Activated CD4-positive, alpha-beta T cell treated with anti-CD3 and anti-CD28 coated beads for 1 hour (primary cell): Measurements from ENCODE around the gene SLC6A1.

Source experiments
- DNase-seq: peaks from one replicate; pipeline ENCODE4 v3.0.0-alpha.2; 2020

SLC6A1 gene

GRCh38 chr3:10996345-10997013 is 3.9 kb downstream of the SLC6A1 start:
- no peak for DNase-seq

DNA sequence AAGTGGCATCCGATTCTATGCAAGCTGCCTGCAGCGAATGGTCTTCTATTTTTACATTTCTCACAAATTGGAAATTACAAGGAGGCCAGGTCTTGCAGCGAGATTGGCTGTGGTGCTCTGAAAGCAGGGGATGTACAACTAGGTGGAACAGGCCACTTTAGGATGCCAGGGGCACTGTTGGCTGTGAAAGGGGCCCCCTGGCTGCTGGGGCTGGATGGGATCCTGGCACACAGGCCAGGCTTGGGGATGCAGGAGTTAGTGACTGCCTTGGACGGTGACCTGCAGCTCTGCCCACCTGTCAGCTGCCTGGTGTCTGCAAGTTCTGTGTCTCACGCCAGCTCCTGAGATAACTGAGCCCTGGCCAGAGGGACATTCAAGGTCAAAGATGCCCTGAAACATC is 4.6 kb downstream of the SLC6A1 start:
- no peak for DNase-seq

- no peak for DNase-seq
Measured at GRCh38 chr3:10998542-10998941, 6.0 kb downstream of the SLC6A1 start.

GRCh38 chr3:10999221-11000107 is 6.9 kb downstream of the SLC6A1 start:
- no peak for DNase-seq

DNA sequence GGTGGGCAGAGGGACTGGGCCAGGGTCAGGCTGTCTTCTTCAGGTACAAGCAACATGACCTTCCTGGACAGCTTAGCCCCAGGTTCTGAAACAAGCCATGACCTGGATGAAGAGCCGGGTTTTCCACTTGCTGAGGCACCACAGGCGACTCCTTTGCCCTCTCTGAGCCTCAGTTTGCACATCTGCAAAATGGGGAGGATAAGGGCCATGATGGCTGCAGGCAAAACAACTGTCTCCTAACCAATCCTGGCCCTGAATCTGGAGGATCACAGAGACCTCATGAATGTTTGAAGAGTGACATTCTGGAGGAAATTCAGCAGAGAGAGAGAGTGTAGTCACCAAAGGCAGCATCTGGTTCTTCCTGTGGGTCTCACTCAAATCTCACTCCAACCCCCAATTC is 8.0 kb downstream of the SLC6A1 start:
- DNase-seq = no peak

GRCh38 chr3:11001020-11001657 is 8.6 kb downstream of the SLC6A1 start:
- no peak for DNase-seq

- no peak for DNase-seq
Measured at GRCh38 chr3:11001658-11002021, 9.1 kb downstream of the SLC6A1 start.

- no peak for DNase-seq
Measured at GRCh38 chr3:11002371-11002807, 9.8 kb downstream of the SLC6A1 start.

DNA sequence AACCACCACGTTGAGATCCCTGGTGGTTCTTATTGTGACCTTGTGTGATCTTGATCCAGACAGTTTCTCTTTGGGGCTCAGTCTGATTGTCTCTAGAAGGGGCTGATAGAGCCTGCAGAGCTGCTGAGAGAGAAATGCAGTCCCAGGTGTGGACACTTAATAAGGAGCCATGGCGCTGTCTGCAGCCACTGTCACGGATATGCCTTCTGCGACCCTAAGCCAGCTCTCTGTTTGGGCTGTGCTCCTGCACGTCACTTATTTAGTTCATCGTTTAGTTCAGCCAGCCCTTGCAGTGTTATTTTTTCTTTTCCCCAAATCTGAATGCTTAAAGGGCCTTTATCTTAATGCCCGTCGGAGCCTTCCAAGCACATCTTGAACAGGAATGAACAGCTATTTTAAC is 12.0 kb downstream of the SLC6A1 start:
- DNase-seq = no peak

DNA sequence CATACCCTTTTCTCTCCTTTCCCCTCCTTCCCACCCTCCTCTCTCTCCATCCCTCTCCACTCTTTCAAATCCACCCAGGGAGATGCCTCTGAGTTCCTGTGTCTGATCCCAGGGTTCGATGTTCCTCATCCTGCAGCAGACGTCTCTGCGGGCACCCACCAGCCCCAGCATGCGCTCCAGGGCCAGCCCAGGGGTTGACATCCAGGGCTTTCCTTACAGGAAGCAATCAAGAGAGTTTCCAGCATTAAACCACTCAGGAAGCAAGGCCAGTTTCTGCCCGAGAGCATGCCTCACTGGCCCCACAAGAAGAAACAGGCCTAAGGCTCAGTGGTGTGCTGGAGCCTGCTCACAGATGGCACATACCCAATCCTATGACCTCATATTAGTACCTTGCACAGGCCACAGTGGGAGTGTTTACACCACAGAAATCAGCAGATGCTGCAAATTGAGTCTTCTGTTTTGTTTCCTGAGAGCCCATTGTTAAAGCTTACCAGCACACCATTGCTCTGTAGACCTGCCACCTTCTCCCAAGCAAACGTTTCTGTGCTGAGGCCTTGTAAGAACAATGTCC is 13.2 kb downstream of the SLC6A1 start:
- no peak for DNase-seq

DNA sequence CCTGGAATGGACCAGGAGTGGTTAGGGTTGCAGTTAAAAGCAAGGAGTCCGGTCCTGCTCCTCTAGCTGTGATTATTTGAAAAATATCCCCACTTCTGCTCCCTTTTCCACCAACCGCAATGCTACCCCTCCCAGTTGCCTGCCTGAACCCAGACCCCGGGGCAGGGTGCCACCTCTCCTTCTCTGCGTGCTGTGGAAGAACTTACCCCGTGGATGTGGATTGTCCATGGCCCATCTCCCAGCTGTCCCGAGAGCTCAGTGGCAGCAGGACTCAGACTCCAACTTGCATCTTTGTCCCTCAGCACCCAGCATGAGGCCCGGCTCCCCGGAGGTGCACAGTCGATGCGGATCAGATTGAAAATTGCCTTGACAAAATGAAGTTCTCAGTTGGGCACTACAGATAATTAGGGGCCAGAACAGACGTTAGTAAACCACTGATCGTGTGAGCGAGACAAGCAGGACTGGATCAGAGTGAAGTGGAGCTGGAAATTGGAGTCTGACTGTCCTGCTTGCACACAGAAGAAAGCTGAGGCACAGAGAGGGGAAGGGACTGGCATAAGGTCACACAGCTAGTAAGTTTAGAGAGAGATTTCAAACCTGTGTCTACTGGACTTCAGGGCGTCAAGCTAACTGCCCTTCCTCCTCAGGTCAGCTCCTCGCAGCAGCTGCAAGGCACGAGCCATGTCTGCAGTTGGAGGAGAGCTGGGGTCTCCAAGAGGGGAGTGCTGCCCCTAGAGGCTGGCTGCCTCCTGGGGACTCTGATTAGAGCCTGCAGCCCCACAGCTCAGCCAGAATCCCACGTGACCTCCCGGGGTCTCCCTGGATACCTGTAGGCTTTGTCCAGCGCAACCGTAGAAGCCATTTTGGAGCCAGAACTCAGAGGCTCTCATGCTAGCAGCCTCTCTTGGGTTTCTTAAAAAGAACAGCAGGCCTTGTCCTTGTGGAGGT is 14.7 kb downstream of the SLC6A1 start:
- no peak for DNase-seq

DNA sequence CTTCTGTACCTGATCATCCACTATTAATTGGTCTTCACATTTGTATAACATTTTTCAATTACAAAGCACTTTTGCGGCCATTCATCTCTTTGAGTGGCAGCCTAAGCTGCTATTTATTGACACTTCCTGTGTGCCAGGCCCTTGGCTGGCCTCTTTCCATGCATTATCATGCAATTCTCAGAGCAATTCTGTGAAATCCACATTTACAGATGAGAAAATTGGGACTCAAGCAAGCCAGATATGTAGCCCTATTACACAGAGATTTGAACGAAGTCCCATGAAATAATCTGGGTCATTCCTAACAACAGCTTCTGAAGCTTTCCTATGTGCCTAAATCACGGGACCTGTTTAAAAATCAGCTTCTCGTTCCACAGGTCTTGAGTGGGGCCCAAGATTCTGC is 17.4 kb downstream of the SLC6A1 start:
- no peak for DNase-seq

DNA sequence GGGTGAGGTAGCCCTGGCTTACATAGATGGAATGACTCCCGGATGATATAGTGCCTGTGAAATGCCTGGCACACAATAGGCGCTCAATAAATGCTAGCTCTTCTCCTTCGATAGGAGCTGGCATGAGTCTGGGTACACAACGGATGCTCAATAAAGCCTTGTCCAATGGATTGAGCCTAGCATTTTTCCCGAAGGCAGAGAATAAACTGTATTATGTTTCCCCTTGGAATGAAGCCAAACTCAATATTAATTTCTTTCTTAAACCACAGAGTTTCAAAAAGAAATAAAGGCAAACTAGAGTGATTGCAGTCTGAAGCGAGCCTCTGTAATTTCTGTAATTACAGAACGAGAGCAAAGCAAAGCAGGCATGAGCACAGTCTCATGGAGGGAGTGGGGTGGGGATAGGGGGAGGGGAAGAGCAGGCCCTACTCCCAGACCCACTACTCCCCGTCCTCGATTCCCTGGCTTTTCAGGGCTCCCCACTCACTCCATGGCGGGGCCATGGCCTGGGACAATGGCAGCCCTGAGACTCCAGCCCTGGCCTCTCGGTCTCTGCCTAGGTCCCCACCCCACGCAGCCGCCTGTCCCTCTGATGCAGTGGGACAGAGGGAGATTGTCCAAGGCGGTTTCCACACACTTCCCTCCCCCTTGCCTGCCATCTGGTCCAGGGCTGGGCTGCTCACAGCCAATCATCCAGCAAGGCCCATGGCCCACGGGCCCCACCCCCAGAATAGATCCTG is 18.0 kb downstream of the SLC6A1 start:
- no peak for DNase-seq

DNA sequence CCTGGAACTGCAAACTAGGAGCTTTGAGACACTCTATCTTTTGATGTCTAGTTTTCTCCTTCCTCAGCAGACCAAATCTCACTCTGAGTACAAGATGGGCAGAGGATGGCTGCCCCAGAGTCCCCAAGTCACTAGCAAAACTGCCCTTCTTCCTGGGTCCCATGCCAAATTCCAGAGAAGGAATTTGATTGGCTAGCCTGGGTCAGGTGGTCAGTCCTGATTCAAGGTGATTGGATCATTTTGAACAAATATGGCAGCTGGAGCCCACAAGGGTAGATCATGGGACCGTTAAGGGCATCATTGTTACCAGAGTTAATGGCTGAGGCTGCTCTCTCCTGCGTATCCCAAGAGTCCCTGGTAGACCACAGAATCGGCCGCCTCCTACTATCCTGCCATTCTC is 21.7 kb downstream of the SLC6A1 start:
- DNase-seq = no peak

- DNase-seq = no peak
Measured at GRCh38 chr3:11014752-11015151, 22.2 kb downstream of the SLC6A1 start.

- DNase-seq = no peak
Measured at GRCh38 chr3:11015369-11015768, 22.8 kb downstream of the SLC6A1 start.

DNA sequence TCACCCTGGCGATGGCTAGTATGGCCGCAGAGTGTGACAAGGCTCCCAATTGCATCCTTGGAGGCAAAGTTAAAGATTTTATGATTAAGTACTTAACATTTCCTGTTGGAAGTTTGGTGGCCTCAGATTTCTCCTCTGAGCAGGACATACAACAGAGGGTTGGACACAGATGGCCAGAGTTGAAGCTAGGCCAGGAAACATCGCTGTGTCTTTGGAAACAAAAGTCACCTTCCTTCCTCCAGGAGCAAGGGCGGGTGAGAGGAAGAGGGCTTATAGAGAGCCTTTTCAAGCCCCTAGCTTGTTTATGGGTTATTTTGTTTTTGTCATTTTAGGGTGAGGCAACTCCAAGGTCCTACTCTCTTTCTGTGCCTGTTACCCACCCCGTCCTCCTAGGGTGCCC is 24.2 kb downstream of the SLC6A1 start:
- DNase-seq = no peak

- DNase-seq = no peak
Measured at GRCh38 chr3:11019116-11019819, 26.7 kb downstream of the SLC6A1 start.

- no peak for DNase-seq
Measured at GRCh38 chr3:11020764-11021163, 28.2 kb downstream of the SLC6A1 start.

DNA sequence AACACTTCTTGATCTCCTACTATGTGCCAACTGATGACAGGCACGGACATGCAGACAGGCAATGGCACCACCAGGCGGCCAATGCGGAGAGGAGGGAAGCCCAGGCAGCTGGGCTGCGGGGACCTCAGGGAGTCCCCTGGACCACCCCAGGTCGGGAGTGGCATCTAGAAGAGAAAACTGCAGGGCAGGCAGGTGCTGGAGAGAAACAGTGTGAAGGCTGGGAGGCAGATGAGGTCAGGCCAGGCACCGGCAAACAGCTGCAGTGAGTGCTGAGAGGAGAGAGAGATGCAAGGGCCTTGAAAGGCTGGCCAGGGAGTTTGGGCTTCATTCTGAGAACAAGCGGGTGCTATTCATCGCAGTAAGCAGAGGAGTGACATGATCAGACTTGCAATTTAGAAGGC is 29.1 kb downstream of the SLC6A1 start:
- no peak for DNase-seq

DNA sequence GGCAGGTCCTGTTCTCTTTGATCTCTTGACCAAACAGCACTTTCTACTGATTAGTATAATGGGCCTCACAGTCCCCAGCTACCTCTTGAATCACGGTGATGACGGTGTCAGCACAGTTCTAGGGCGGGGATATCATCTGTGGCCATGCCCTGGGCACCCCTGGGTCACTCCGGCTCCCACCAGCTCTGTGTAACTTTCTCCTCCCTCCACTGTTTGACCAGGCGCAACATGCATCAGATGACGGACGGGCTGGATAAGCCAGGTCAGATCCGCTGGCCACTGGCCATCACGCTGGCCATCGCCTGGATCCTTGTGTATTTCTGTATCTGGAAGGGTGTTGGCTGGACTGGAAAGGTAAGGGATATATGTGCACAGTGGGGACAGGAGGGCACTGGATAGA is 29.6 kb downstream of the SLC6A1 start:
- no peak for DNase-seq
